Stimulated activated naive CD8-positive, alpha-beta T cell treated with anti-CD3 and anti-CD28 coated beads, Interleukin-15, amount 100 ng/mL, for 72 hours (primary cell): ENCODE data around the gene DOCK2.

Experiments
- ATAC-seq: fragments of 150-1000 bp; cut with Tn5 transposase; 2 replicates; pipeline ENCODE4 v1.10.0; 2021; ENCODE audit warnings: mild to moderate bottlenecking, moderate library complexity
- DNase-seq, 2 donors: peaks; one replicate each; pipeline ENCODE4 v3.0.0; 2021 to 2022
- H3K27ac Mint-ChIP-seq, 2 donors: one replicate each; pipeline ENCODE4 v1.8.0; 2022; ENCODE audit warnings: mild to moderate bottlenecking in 2 of 2, mixed read lengths in 2 of 2, moderate library complexity in 2 of 2
- H3K27me3 Mint-ChIP-seq: one replicate; pipeline ENCODE4 v1.8.0; 2022; ENCODE audit warnings: mixed read lengths
- H3K4me1 Mint-ChIP-seq: one replicate; pipeline ENCODE4 v1.8.0; 2022; ENCODE audit warnings: mild to moderate bottlenecking, mixed read lengths
- H3K4me3 Mint-ChIP-seq, 2 donors: one replicate each; pipeline ENCODE4 v1.8.0; 2022; ENCODE audit warnings: mild to moderate bottlenecking in 2 of 2, mixed read lengths in 2 of 2, moderate library complexity in 1 of 2
- H3K9me3 Mint-ChIP-seq, 2 donors: one replicate each; pipeline ENCODE4 v1.8.0; 2022; ENCODE audit warnings: mixed read lengths in 2 of 2

Gene DOCK2

DNA sequence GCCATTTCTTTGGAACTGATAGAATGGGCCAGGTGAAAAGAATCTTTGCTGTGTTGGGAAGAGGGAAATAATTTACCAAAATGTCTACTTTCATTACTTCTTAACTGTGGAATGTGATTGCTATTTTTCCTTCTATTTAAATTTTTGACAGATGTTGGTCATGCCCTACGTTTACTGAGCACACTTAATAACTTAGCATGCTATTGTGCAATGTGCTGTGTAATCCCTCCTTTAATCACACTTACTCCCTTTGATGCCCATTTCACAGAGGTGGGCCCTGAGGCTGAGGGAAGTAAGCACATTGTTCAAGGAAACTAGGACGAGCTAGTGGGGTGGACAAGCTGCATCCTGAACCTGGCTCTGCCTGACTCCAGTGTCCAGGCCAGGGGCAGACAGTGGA lies 391.0 kb downstream of the DOCK2 start:
- H3K4me1 Mint-ChIP-seq = no peaks in the 10 kb centered on the region
- H3K27ac Mint-ChIP-seq = no peak overlapping the region
- DNase-seq = no peak
- no peaks in the 10 kb centered on the region for H3K27me3 Mint-ChIP-seq
- H3K9me3 Mint-ChIP-seq = no peaks in the 10 kb centered on the region
- ATAC-seq = no peak
- no peak overlapping the region for H3K4me3 Mint-ChIP-seq

DNA sequence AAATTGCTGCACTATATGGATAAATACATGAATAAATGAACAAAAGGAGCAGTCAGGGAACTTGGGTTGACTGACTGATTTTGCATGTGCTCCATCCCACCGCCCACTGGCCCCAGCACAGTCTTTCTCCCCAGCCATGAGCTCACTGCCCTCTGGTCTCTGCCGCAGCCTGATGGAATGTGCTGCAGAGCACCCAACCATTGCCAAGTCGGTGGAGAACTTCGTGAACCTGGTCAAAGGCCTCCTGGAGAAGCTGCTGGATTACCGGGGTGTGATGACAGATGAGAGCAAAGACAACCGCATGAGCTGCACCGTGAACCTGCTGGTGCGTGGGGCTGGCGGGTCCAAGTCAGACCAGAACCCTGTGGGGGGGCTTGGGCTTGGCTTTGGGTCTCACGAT lies 397.2 kb downstream of the DOCK2 start:
- H3K27me3 Mint-ChIP-seq = no peaks in the 10 kb centered on the region
- no peaks in the 10 kb centered on the region for H3K4me1 Mint-ChIP-seq
- peak overlapping the region in 1 of 2 donors; percentile 20 for H3K27ac Mint-ChIP-seq
- no peak overlapping the region for H3K4me3 Mint-ChIP-seq
- DNase-seq (no peak), ATAC-seq (no peak)
- no peaks in the 10 kb centered on the region for H3K9me3 Mint-ChIP-seq

DNA sequence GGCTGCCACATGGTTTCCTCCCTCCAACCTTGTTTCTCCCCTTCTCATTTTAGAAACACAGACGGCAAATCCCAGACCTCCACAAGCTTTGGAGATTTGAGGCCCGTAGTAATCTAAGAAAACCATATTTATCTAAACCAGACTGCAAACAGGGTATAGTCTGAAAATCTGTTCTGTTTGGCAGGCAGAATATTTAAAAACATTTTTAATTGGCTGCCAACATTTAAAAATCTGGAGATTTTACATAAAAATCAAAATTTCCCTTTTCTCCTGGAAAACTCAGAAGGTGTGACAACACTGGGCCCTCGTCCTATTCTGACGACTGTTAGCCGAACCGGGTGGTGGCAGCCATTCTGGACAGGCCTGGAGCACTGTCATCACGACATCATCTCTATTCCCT lies 401.2 kb downstream of the DOCK2 start:
- Mint-ChIP-seq H3K27ac (peak overlapping the region in 1 of 2 donors; percentile 36), H3K4me3 (no peak overlapping the region), H3K4me1 (no peaks in the 10 kb centered on the region), H3K27me3 (no peaks in the 10 kb centered on the region), H3K9me3 (no peaks in the 10 kb centered on the region)
- DNase-seq = no peak
- no peak for ATAC-seq

DNA sequence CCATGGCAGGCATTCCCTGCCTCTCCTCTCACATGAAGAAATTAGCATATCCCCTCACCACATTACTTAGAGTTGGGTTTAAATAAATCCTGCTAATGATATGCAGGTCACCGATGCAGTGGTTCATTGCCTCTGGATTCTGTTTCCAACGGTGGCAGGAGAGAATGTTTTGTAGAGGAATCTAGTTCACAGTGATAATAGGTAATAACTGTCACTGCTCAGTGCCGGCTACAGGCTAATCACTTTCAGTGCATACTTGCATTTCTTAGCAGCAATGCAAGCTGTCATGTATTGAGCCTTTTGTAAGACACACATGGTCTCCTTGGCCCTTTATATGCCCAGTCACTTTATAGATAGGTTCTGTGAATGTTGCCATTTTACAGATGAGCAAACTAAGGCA lies 402.8 kb downstream of the DOCK2 start:
- no peaks in the 10 kb centered on the region for H3K9me3 Mint-ChIP-seq
- ATAC-seq = no peak
- no peaks in the 10 kb centered on the region for H3K27me3 Mint-ChIP-seq
- no peaks in the 10 kb centered on the region for H3K4me1 Mint-ChIP-seq
- no peak overlapping the region for H3K27ac Mint-ChIP-seq
- DNase-seq = no peak
- H3K4me3 Mint-ChIP-seq = no peak overlapping the region

DNA sequence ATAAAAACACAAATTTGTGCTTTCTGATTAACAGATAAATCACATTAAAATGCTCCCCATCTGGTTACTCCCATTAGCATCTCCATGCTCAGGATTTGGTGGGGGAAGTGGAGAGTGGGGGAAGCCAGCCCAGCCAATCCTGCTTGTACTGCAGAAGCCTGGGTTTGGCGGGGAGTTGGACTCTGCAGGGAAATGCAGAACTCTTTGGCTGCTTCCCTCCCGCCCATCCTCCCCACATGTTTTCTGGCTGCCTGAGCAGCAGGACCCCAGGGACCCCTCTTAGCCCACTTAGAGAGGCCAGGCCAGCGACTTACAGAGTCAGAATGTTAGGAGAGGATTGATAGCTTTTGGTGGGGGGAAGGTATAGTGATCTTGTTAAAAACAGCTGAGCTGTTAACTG lies 409.2 kb downstream of the DOCK2 start:
- H3K4me3 Mint-ChIP-seq = no peak overlapping the region
- no peak overlapping the region for H3K27ac Mint-ChIP-seq
- ATAC-seq (no peak), DNase-seq (no peak)
- H3K27me3 Mint-ChIP-seq = no peaks in the 10 kb centered on the region
- H3K9me3 Mint-ChIP-seq = no peaks in the 10 kb centered on the region
- no peaks in the 10 kb centered on the region for H3K4me1 Mint-ChIP-seq

DNA sequence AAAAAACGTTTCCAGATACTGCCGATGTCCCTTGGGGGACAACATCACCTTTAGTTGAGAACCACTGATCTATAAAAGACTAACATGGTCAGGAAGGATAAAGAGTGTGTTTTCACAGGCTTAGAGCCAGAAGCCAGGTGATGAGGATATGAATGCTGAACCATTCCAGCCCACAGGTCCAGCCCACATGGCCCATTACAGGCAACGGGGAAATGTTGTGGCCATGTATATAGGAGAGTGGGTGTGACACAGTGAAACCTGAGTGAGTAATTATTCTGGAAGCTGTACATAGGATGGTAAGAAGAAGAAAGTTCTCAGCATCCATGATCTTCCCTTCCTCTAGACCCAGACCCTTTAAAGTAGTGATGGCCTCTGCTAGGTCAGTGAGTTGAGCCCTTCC lies 412.6 kb downstream of the DOCK2 start:
- Mint-ChIP-seq H3K4me1 (no peaks in the 10 kb centered on the region), H3K27ac (peak overlapping the region in 1 of 2 donors; percentile 88), H3K27me3 (no peaks in the 10 kb centered on the region), H3K9me3 (no peaks in the 10 kb centered on the region), H3K4me3 (no peak overlapping the region)
- no peak for ATAC-seq
- no peak for DNase-seq

DNA sequence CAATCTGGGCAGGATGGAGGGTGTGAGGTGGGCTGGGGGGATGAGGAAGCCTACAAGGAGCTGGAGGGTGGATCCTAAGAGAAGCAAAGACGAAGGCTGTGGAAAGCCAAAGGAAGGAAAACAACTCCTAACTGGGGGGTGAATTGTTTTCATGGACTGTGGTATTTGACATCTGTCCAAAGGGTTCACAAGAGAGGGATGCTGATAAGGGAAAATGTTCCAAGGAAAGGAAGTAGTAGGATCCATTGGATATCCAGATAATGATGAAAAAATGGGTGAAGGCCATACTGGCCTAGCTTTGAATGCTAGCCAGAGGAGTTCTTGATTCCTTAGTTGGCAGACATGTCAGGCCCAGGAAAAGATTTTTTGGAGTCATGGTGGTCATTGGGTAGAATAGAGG lies 416.8 kb downstream of the DOCK2 start:
- Mint-ChIP-seq H3K27ac (no peak overlapping the region), H3K9me3 (peaks cover 8 to 16% of the 10 kb centered on the region in 2 donors), H3K27me3 (no peaks in the 10 kb centered on the region), H3K4me1 (no peaks in the 10 kb centered on the region), H3K4me3 (no peak overlapping the region)
- DNase-seq = no peak
- no peak for ATAC-seq

DNA sequence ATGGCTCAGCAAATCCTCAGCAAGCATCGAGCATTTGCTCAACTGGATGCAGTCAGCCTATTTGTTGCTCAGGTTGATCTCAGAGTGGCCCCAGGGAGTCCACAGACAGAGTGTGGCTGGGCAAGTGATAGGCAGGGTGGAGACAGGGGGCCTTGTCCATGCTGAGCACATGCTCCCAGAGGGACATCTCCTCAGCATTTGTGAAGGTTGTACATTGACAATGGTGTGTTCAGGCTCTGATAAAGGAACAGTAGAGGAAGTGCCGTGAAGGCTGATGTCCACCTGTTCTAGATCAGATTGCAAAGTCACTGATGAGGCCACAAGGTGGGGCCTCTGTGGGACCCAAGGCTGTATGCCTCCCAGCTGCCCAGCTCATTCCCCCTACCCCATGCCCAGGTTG lies 418.5 kb downstream of the DOCK2 start:
- no peak overlapping the region for H3K27ac Mint-ChIP-seq
- no peaks in the 10 kb centered on the region for H3K4me1 Mint-ChIP-seq
- no peak for ATAC-seq
- H3K4me3 Mint-ChIP-seq = no peak overlapping the region
- DNase-seq = no peak
- no peaks in the 10 kb centered on the region for H3K27me3 Mint-ChIP-seq
- peaks cover 8 to 16% of the 10 kb centered on the region in 2 donors for H3K9me3 Mint-ChIP-seq

DNA sequence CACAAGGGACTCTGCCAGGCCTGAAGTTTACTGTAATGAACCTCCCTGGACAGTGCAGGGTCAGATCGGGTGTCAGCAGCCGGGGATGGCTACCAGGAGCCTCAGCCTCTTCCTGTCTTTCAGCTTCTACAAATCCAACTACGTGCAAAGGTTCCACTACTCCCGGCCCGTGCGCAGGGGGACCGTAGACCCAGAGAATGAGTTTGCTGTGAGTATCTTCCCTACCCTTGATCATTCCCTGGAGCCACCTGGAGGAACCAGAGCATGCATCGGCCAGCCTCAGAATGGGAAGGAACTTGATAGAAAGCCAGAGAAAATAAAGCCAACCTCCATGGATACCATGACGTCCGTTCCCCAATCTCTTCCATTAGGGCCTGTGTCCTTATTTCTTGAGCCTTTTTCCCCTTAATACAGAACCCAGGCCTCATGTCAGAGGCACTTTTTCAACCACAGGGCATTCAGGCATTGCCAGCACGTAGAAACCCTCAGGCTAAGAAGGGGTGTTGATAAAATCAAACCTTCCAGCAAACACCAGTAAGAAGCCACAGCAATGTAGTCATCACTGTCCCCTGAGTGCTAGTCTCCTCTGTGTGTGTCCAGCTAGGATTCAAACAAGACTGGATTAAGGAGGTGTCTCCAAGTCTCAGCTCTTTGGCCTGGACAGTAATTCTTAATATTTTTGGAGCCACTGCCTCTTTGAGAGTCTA lies 419.6 kb downstream of the DOCK2 start:
- H3K4me3 Mint-ChIP-seq = no peak overlapping the region
- H3K9me3 Mint-ChIP-seq = peaks cover 8 to 16% of the 10 kb centered on the region in 2 donors
- DNase-seq (no peak), ATAC-seq (no peak)
- H3K4me1 Mint-ChIP-seq = no peaks in the 10 kb centered on the region
- H3K27ac Mint-ChIP-seq = no peak overlapping the region
- no peaks in the 10 kb centered on the region for H3K27me3 Mint-ChIP-seq

DNA sequence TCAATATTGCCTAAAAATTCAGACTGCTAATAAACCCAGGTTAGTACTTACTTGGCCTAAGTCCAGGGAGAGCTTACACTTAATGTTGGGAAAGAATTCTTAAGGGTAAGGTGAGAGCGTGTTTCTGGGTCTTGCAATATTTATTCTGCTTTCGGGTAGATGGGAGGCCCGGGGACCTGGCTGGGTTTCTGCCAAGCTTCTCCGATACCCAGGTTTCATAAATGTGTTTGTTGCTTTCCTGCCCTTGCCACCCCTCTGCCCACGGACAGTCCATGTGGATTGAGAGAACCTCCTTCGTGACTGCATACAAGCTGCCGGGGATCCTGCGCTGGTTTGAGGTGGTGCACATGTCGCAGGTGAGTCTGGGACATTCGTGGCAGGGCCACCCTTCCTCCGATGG lies 420.2 kb downstream of the DOCK2 start:
- H3K4me3 Mint-ChIP-seq = no peak overlapping the region
- no peaks in the 10 kb centered on the region for H3K27me3 Mint-ChIP-seq
- H3K4me1 Mint-ChIP-seq = no peaks in the 10 kb centered on the region
- no peak for DNase-seq
- H3K9me3 Mint-ChIP-seq = peaks cover 8 to 16% of the 10 kb centered on the region in 2 donors
- no peak for ATAC-seq
- no peak overlapping the region for H3K27ac Mint-ChIP-seq

DNA sequence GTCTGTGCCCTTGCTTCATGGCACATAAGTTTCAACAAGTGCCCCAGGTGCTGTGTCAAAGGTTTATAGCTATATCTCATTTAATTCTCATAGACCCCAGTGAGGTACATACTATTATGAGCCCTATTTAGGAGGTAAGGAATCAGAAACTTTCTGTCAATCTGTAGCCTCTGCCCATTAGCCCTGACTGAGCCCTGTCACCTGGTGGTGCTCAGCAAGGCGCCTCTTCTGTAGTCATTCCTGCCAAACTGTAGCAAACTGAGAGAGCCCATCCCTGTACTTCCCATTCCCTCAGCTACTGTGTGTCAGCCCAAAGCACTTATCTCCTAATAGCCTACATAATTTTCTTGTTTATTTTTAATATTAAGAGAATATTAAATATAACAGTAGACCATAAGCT lies 422.1 kb downstream of the DOCK2 start:
- no peak for ATAC-seq
- Mint-ChIP-seq H3K27ac (no peak overlapping the region), H3K27me3 (no peaks in the 10 kb centered on the region), H3K4me3 (no peak overlapping the region), H3K9me3 (peaks cover 8 to 16% of the 10 kb centered on the region in 2 donors), H3K4me1 (no peaks in the 10 kb centered on the region)
- DNase-seq = no peak

DNA sequence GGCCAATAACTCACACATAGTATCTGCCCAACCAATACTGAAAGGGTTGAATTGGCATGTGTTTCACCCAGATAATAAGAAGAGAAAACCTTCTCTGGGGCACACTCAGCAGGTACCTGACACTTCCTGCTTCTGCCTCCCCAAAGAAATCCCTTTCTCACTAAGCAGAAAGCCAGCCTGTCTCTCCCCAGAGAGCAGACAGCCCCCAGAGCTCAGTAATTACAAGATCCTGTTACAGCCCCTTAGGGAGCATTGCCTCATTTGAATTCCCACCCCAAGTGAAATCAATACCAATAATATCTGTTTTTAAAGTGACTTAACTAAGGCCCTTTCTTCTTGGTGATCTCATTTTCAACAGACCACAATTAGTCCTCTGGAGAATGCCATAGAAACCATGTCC lies 430.1 kb downstream of the DOCK2 start:
- no peak for ATAC-seq

DNA sequence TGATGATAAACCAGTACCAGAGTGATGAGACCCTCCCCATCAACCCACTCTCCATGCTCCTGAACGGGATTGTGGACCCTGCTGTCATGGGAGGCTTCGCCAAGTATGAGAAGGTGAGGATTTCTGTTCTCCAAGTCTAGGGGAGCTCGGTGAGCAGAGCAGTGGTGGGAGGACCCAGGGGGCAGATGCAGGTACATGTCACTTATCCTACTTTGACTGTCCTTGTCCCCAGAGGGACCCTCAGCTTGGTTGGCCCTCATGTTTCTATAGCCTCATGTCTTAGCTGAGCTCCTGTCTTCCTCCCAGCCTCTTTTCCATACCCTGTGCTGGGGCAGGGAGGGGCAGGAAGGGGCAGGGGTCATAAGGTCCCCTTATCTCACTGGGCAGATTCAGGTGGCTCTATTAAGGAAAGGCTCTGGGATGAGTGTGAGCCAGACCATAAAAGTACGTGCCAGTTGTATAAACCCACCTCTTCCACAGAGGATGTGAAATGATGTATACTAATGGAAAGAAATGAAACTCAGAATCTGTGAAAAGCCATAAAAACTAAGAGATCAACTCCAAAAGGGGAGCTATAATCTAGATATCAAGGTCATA lies 430.6 kb downstream of the DOCK2 start:
- ATAC-seq (no peak), DNase-seq (no peak)
- H3K9me3 Mint-ChIP-seq = no peaks in the 10 kb centered on the region
- no peak overlapping the region for H3K4me3 Mint-ChIP-seq
- no peaks in the 10 kb centered on the region for H3K27me3 Mint-ChIP-seq
- H3K4me1 Mint-ChIP-seq = no peaks in the 10 kb centered on the region
- peak overlapping the region in 1 of 2 donors; percentile 50 for H3K27ac Mint-ChIP-seq

More for the DNA sequence above, 430.1 kb downstream of the DOCK2 start:
- Mint-ChIP-seq H3K4me3 (no peak overlapping the region), H3K27me3 (no peaks in the 10 kb centered on the region), H3K9me3 (no peaks in the 10 kb centered on the region), H3K4me1 (no peaks in the 10 kb centered on the region), H3K27ac (peak overlapping the region; percentile 28 to 50)
- DNase-seq = no peak

DNA sequence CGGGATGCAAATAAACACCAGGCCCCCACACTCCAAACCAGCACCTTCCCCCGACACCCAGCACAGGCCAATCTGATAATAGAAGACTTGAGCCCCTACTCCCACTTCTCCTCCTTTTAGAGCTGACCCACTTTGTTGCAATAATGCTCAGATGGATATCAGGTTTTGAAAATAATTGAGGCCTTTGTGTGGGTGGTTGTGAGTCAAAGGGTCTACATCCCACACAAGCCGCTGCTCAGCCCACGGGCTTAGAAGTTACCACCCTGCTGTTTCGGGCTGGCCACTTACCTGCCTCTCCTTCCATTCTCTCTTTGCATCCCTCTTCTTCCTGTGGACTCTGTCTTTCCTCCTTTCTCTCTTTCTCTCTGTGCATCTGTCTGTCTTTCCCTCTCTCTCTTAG lies 432.4 kb downstream of the DOCK2 start:
- H3K27me3 Mint-ChIP-seq = no peaks in the 10 kb centered on the region
- H3K4me3 Mint-ChIP-seq = no peak overlapping the region
- H3K4me1 Mint-ChIP-seq = no peaks in the 10 kb centered on the region
- no peak overlapping the region for H3K27ac Mint-ChIP-seq
- no peak for DNase-seq
- ATAC-seq = no peak
- no peaks in the 10 kb centered on the region for H3K9me3 Mint-ChIP-seq

DNA sequence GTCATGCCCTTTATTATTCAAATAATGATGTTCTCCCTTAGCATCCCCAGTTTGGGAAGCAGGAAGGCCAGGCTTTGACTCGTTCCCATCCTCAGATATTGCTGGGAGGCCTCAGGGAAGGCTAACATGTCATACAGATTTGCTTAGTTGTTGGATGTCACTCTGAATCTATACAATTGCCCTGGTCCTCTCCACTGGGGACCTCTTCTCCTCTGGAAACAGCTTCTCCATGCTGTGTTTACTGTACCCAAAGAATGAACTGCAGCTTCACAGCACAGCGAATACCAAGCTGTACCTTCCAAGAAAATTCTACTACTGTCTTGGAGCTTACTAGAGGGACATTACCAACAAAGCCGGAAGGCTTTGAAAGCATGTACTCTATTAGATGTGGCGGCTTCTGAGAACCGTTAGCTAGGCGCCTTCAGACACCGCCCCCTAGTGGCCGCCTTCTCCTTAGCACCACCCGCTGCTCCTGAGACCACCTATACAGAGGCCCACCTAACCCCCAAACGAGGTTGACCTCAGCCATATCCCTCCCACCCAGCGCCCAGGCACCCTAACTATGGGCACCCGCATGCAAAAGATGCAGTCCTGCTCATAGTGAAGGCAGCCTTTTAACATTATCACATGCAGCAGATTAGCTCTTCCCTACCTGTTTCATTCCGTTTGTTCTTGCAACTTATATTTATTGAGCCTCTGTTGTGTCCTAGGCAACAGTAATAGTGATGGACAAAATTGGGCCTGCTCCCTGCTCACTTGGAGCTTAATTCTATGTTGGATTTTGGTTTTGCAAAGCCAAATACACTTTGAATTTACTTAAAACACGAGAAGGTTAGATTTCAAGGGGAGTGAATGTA lies 433.7 kb downstream of the DOCK2 start:
- H3K27ac Mint-ChIP-seq = peak overlapping the region in 1 of 2 donors; percentile 29
- no peaks in the 10 kb centered on the region for H3K27me3 Mint-ChIP-seq
- peak; percentile 43 for ATAC-seq
- peak; percentile 16 to 18 for DNase-seq
- H3K4me3 Mint-ChIP-seq = no peak overlapping the region
- no peaks in the 10 kb centered on the region for H3K4me1 Mint-ChIP-seq
- no peaks in the 10 kb centered on the region for H3K9me3 Mint-ChIP-seq

DNA sequence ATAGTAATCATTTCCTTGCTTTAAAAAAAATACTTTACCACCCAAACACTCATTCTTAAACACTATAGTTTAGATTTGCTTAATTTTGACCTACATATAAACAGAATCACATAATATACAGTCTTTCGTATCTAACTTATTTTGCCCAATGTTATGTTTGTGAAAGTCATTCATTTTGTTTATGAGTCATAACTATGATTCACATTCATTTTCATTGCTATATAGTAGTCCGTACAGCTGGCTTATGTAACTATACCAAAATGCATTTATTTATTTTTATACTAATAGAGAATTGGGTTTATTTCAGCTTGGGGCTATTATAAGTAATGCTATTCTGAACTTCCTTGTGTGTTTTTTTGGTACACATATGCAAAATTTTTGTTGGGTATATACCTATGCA lies 434.7 kb downstream of the DOCK2 start:
- Mint-ChIP-seq H3K27me3 (no peaks in the 10 kb centered on the region), H3K4me3 (no peak overlapping the region), H3K9me3 (no peaks in the 10 kb centered on the region), H3K27ac (no peak overlapping the region), H3K4me1 (peaks cover 3% of the 10 kb centered on the region)
- ATAC-seq (no peak), DNase-seq (no peak)
